ENCODE data around the gene PMM2.

- no peak for TF ChIP-seq CTCF (IDR thresholded peaks at IDR 0.05; ENCODE audit: insufficient read depth, low read length)
- no peak for TF ChIP-seq SPI1 (IDR thresholded peaks at IDR 0.05; ENCODE audit: borderline replicate concordance, low read depth)
Observed at GRCh38 chr16:8872967-8873865, 75.6 kb downstream of the PMM2 start.

Data from HL-60 (cell line).